GM12878 (cell line): ENCODE results near the gene SHQ1.

Source experiments
- EED ChIP-seq: sonication (generic); IDR thresholded peaks from 2 replicates; pipeline ENCODE4 v1.6.1; 2016; ENCODE audit warnings: antibody characterized with exemption, low read depth
- EP300 ChIP-seq, 2 experiments: fragments of 150-350 bp in 1 of 2; IDR thresholded peaks; 2 replicates each; pipeline ENCODE4 v1.6.1; 2011 to 2012; ENCODE audit warnings: low read depth in 2 of 2, low read length in 2 of 2, borderline replicate concordance in 1 of 2, improper control_type of control experiment in 1 of 2, inconsistent platforms in 1 of 2; ENCODE audit not compliant: control insufficient read depth in 1 of 2
- EZH2 ChIP-seq: IDR thresholded peaks from 2 replicates; pipeline ENCODE4 v1.6.1; 2012; ENCODE audit warnings: low read depth, mild to moderate bottlenecking, control low read depth, inconsistent platforms, low read length, borderline replicate concordance; ENCODE audit not compliant: control insufficient read depth
- KDM1A ChIP-seq: fragments of 200-600 bp; sonication (generic); IDR thresholded peaks from 2 replicates; pipeline ENCODE4 v1.6.1; 2016; ENCODE audit warnings: borderline replicate concordance
- MTA2 ChIP-seq: fragments of 450-650 bp; IDR thresholded peaks from 2 replicates; pipeline ENCODE4 v1.6.1; 2016; ENCODE audit warnings: low read depth, mild to moderate bottlenecking, moderate library complexity
- MXI1 ChIP-seq: fragments of 150-350 bp; IDR thresholded peaks from 2 replicates; pipeline ENCODE4 v1.6.1; 2011; ENCODE audit warnings: low read depth, mild to moderate bottlenecking, inconsistent platforms, low read length, improper control_type of control experiment
- NFYB ChIP-seq: IDR thresholded peaks from 2 replicates; pipeline ENCODE4 v1.6.1; 2011; ENCODE audit warnings: low read depth, mild to moderate bottlenecking, low read length, improper control_type of control experiment, moderate library complexity; ENCODE audit not compliant: insufficient read depth
- POLR2A ChIP-seq: IDR thresholded peaks from 2 replicates; pipeline ENCODE4 v1.6.1; 2011; ENCODE audit warnings: low read depth, mild to moderate bottlenecking, low read length
- RB1 ChIP-seq: fragments of 450-650 bp; formaldehyde crosslinking; IDR thresholded peaks from 2 replicates; pipeline ENCODE4 v1.6.1; 2017; ENCODE audit warnings: mild to moderate bottlenecking, borderline replicate concordance
- TF ChIP-seq, protein P1 (sequence below): IDR thresholded peaks from 2 replicates; pipeline ENCODE4 v1.6.1; 2012; ENCODE audit warnings: low read depth, low read length, improper control_type of control experiment
- TF ChIP-seq, protein P2 (sequence below): fragments of 450-650 bp; IDR thresholded peaks from 2 replicates; pipeline ENCODE4 v1.6.1; 2017; ENCODE audit warnings: mild to moderate bottlenecking
- TF ChIP-seq, protein P3 (sequence below), 3 experiments: IDR thresholded peaks in 2 of 3; conservative IDR thresholded peaks in 1 of 3; 2 replicates each; pipeline ENCODE4 v1.5.1; 2011; ENCODE audit warnings: low read depth in 3 of 3, low read length in 3 of 3, mild to moderate bottlenecking in 3 of 3, control low read depth in 2 of 3, moderate library complexity in 2 of 3, inconsistent platforms in 1 of 3, mixed read lengths in 1 of 3; ENCODE audit not compliant: control insufficient read depth in 2 of 3, insufficient read depth in 1 of 3; ENCODE audit errors: extremely low read depth in 1 of 3

DNA sequence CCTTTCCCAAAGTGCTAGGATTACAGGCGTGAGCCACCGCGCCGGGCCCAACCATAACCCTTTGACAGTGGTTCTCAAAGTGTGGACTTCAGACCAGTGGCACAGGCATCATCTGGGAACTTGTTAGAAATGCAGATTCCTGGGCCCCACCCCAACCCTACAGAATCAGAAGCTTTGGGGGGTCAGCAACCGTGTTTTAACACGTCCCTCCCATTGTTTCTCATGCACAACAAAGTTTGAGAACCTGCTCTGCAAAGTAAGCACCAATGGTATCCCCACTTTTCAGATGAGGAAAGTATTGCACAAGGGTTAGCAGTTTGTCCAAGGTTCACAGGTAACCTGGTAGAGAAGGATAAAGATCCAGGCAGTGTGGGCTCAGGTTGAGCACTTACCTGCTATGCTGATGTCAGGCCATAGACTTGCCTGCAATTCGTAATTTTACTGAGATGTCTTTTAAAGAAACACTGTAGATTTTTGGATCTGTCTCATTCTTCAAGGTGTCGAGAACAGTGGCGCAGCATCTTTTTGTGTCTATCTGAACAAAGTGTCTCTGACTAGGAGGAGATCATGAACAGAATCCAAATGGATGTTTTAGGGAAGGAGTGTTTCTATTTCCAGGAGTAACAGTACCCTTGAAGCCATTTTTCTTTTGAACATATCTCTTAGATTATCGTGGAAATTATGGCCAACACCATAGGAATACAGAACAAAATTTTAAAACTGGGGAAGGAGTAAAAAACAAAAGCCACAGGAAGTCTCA lies 42.1 kb upstream of the SHQ1 start:
- TF ChIP-seq, protein P1, sequence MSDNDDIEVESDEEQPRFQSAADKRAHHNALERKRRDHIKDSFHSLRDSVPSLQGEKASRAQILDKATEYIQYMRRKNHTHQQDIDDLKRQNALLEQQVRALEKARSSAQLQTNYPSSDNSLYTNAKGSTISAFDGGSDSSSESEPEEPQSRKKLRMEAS, result no peak
- TF ChIP-seq, protein P2, sequence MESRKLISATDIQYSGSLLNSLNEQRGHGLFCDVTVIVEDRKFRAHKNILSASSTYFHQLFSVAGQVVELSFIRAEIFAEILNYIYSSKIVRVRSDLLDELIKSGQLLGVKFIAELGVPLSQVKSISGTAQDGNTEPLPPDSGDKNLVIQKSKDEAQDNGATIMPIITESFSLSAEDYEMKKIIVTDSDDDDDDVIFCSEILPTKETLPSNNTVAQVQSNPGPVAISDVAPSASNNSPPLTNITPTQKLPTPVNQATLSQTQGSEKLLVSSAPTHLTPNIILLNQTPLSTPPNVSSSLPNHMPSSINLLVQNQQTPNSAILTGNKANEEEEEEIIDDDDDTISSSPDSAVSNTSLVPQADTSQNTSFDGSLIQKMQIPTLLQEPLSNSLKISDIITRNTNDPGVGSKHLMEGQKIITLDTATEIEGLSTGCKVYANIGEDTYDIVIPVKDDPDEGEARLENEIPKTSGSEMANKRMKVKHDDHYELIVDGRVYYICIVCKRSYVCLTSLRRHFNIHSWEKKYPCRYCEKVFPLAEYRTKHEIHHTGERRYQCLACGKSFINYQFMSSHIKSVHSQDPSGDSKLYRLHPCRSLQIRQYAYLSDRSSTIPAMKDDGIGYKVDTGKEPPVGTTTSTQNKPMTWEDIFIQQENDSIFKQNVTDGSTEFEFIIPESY, result no peak
- TF ChIP-seq EZH2 (no peak), MTA2 (no peak), POLR2A (no peak), NFYB (no peak), EED (no peak), MXI1 (no peak), RB1 (no peak), KDM1A (no peak), EP300 (IDR thresholded peaks at IDR 0.05; ENCODE audit: borderline replicate concordance in 1 of 2, control insufficient read depth in 1 of 2, low read depth in 2 of 2, low read length in 2 of 2) (no peak)
- TF ChIP-seq, protein P3, sequence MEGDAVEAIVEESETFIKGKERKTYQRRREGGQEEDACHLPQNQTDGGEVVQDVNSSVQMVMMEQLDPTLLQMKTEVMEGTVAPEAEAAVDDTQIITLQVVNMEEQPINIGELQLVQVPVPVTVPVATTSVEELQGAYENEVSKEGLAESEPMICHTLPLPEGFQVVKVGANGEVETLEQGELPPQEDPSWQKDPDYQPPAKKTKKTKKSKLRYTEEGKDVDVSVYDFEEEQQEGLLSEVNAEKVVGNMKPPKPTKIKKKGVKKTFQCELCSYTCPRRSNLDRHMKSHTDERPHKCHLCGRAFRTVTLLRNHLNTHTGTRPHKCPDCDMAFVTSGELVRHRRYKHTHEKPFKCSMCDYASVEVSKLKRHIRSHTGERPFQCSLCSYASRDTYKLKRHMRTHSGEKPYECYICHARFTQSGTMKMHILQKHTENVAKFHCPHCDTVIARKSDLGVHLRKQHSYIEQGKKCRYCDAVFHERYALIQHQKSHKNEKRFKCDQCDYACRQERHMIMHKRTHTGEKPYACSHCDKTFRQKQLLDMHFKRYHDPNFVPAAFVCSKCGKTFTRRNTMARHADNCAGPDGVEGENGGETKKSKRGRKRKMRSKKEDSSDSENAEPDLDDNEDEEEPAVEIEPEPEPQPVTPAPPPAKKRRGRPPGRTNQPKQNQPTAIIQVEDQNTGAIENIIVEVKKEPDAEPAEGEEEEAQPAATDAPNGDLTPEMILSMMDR (IDR thresholded peaks at IDR 0.05 in 2 of 3, conservative IDR thresholded peaks at IDR 0.05 in 1 of 3; ENCODE audit: control insufficient read depth in 2 of 3, extremely low read depth in 1 of 3, insufficient read depth in 1 of 3, low read depth in 3 of 3, low read length in 3 of 3), result no peak
